ENCODE measurements around the gene ACTL10.
"Not testable (repeated sequence)": the region's sequence is repeated elsewhere in the genome, so short reads cannot be mapped to it uniquely, and the experiment has no call there.

The ACTL10 gene

DNA sequence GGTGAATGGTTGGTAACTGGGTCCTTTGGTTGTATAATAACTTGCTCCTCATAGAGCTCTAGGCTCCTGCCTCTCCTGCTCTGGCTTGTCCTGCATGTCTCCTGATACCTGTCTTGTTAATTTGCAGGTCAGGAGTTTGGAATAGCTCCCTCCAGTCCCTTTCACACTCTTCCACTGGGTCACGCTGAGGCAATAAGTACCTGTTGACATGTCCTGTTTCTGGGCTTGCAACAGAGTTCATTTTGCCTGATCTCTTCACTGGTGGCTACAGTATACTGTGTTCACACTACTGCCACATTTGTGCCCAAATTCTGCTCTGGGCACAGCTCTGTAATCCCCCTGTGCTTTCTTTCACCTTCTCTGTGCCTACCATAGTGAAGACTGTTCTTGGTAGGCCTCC lies 30.0 kb upstream of the ACTL10 start:
- no peaks in the 10 kb centered on the region for H3K9me3 ChIP-seq (ENCODE audit: control insufficient read depth, low read length)
- DNase-seq (ENCODE audit: low read depth): no peak
- H3K27me3 ChIP-seq (replicated peaks; ENCODE audit: control insufficient read depth, insufficient read depth, low read length): no peaks in the 10 kb centered on the region
- H3K4me1 ChIP-seq (ENCODE audit: control insufficient read depth, insufficient read depth, low read length): no peaks in the 10 kb centered on the region
- H3K36me3 ChIP-seq (ENCODE audit: control insufficient read depth, insufficient read depth, low read length, severe bottlenecking): peaks cover 57% of the 10 kb centered on the region
- H3K4me3 ChIP-seq (ENCODE audit: low read length): no peak overlapping the region
- H3K9ac ChIP-seq (ENCODE audit: low read length): no peak overlapping the region

DNA sequence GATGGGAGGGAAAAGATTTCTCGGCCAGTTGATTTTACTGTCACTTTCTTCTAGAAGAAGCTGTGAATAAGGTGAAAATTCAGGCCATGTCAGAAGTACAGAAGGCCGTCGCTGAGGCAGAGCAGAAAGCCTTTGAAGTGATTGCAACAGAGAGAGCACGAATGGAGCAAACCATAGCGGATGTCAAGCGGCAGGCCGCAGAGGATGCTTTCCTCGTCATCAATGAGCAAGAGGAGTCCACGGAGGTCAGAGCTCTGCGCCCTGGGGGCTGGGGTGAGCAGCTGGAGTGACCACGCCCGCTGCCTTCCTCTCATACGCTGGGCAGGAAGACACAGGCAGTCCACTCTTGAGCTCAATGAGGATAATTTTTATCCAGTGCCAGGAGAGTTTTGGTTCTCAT lies 26.5 kb upstream of the ACTL10 start:
- no peaks in the 10 kb centered on the region for H3K9me3 ChIP-seq (ENCODE audit: control insufficient read depth, low read length)
- H3K27me3 ChIP-seq (replicated peaks; ENCODE audit: control insufficient read depth, insufficient read depth, low read length): no peaks in the 10 kb centered on the region
- H3K4me3 ChIP-seq (ENCODE audit: low read length): no peak overlapping the region
- no peak for DNase-seq (ENCODE audit: low read depth)
- no peak overlapping the region for H3K9ac ChIP-seq (ENCODE audit: low read length)
- H3K4me1 ChIP-seq (ENCODE audit: control insufficient read depth, insufficient read depth, low read length): no peaks in the 10 kb centered on the region
- H3K36me3 ChIP-seq (ENCODE audit: control insufficient read depth, insufficient read depth, low read length, severe bottlenecking): peaks cover 65% of the 10 kb centered on the region

DNA sequence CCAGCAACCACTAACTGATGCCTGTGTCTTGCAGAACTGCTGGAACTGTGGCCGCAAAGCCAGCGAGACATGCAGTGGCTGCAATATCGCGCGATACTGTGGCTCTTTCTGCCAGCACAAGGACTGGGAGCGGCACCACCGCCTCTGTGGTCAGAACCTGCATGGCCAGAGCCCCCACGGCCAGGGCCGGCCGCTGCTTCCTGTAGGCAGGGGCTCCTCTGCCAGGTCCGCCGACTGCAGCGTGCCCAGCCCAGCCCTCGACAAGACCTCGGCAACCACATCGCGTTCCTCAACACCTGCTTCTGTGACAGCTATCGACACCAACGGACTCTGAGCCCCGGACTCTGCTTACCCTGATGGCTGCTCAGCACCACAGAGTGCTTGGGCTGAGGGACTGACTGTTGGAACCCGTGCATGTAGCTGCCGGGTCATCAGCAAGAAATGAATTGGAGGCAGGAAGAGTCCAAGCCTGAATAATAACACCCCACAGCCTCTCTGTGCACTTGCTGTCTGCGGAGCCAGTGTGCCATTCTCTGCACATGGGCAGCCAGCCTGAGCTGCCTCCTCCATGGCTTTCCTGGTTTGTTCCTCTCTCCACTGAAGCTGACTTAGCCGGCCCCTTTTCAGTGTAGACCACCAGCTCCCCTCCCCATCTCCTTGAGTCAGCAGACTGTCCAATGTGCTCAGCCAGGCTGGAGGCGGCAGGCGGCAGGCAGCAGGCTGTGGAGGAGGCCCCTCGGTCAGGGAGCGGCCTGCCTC lies 22.3 kb upstream of the ACTL10 start:
- Histone ChIP-seq H3K36me3 (ENCODE audit: control insufficient read depth, insufficient read depth, low read length, severe bottlenecking) (peaks cover 46% of the 10 kb centered on the region), H3K27me3 (replicated peaks; ENCODE audit: control insufficient read depth, insufficient read depth, low read length) (no peaks in the 10 kb centered on the region)
- no peak for DNase-seq (ENCODE audit: low read depth)

DNA sequence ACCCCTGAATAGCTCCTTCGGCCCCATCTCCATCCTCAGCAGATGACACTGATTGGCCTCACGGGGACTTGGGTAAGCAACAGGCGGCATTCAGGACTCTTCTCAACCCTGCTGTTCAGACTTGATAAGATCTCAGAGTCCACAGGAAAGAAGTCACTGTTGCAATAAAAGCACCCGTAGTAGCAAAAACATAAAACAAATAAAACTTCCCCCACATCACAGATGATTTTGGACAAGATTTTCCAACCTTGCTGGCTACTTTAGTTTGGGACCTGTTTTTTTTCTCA lies 21.7 kb upstream of the ACTL10 start:
- Histone ChIP-seq H3K4me1 (ENCODE audit: control insufficient read depth, insufficient read depth, low read length) (peaks cover 23% of the 10 kb centered on the region), H3K36me3 (ENCODE audit: control insufficient read depth, insufficient read depth, low read length, severe bottlenecking) (peaks cover 41% of the 10 kb centered on the region), H3K4me3 (ENCODE audit: low read length) (no peak overlapping the region), H3K27me3 (replicated peaks; ENCODE audit: control insufficient read depth, insufficient read depth, low read length) (no peaks in the 10 kb centered on the region), H3K9ac (ENCODE audit: low read length) (no peak overlapping the region), H3K9me3 (ENCODE audit: control insufficient read depth, low read length) (no peaks in the 10 kb centered on the region)
- DNase-seq (ENCODE audit: low read depth): no peak

More for the DNA sequence above, 22.3 kb upstream of the ACTL10 start:
- Histone ChIP-seq H3K4me1 (ENCODE audit: control insufficient read depth, insufficient read depth, low read length) (peaks cover 23% of the 10 kb centered on the region), H3K4me3 (ENCODE audit: low read length) (no peak overlapping the region), H3K9me3 (ENCODE audit: control insufficient read depth, low read length) (no peaks in the 10 kb centered on the region), H3K9ac (ENCODE audit: low read length) (no peak overlapping the region)

DNA sequence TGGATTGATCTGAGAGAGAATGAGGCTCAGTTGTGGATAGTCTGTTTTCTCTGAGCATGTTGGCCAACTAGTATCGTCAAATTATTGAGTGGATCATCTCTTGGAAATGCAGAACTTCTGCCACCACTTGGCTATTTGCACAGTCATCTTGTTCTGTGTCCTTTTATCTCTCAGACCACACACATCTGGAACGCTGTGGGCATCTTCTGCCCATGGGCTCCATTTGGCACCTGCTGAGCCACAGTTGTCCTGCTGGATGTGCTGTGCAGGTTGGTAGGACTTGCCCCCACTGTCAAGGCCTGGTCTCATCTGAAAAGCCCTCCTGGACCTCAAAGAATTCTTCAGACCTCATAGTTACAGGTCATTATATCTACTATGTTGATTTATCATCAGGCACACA lies 21.3 kb upstream of the ACTL10 start:
- no peaks in the 10 kb centered on the region for H3K27me3 ChIP-seq (replicated peaks; ENCODE audit: control insufficient read depth, insufficient read depth, low read length)
- no peaks in the 10 kb centered on the region for H3K9me3 ChIP-seq (ENCODE audit: control insufficient read depth, low read length)
- peaks cover 37% of the 10 kb centered on the region for H3K36me3 ChIP-seq (ENCODE audit: control insufficient read depth, insufficient read depth, low read length, severe bottlenecking)
- H3K4me3 ChIP-seq (ENCODE audit: low read length): no peak overlapping the region
- peaks cover 23% of the 10 kb centered on the region for H3K4me1 ChIP-seq (ENCODE audit: control insufficient read depth, insufficient read depth, low read length)
- DNase-seq (ENCODE audit: low read depth): no peak
- no peak overlapping the region for H3K9ac ChIP-seq (ENCODE audit: low read length)

DNA sequence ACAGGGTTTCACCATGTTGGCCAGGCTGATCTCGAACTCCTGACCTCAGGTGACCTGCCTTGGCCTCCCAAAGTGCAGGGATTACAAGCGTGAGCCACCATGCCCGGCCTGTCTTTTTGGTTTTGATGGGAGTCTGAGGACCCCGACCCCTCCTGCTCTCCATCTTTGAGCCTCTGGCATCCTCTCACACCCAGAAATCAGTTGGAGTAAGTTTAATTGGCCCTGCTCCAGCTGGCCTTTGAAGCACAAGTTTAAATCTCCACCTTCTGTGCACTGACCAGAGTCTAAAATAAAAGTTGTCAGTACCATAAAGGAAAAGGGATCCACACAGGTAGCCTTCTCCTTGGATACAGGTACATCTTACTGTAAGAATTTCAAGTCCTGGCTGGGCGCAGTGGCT lies 20.6 kb upstream of the ACTL10 start:
- H3K9me3 ChIP-seq (ENCODE audit: control insufficient read depth, low read length): no peaks in the 10 kb centered on the region
- H3K9ac ChIP-seq (ENCODE audit: low read length): no peak overlapping the region
- no peaks in the 10 kb centered on the region for H3K27me3 ChIP-seq (replicated peaks; ENCODE audit: control insufficient read depth, insufficient read depth, low read length)
- DNase-seq (ENCODE audit: low read depth): no peak
- H3K4me1 ChIP-seq (ENCODE audit: control insufficient read depth, insufficient read depth, low read length): peaks cover 23% of the 10 kb centered on the region
- H3K4me3 ChIP-seq (ENCODE audit: low read length): no peak overlapping the region
- peaks cover 30% of the 10 kb centered on the region for H3K36me3 ChIP-seq (ENCODE audit: control insufficient read depth, insufficient read depth, low read length, severe bottlenecking)

DNA sequence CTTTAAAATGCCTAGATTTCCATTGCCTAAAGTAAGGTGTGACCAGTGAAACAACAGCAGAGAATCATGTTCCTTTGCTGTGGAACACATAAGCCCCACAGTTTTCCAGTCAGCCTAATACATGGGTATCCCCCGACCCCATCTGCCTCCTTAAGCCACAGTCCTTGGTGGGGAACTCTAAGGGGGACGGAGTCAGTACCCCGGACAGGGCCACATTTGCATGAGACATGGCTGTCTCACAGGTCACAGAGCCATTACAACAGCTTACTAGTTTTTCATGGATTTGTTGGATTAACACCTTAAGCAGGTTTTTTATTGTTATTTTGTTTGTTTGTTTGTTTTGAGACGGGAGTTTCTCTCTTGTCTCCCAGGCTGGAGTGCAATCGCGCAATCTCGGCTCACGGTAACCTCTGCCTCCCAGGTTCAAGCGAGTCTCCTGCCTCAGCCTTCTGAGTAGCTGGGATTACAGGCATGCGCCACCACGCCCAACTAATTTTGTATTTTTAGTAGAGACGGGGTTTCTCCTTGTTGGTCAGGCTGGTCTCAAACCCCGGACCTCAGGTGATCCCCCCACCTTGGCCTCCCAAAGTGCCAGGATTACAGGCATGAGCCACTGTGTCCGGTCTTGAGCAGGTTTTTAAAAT lies 19.7 kb upstream of the ACTL10 start:
- not testable (repeated sequence) for H3K9me3 ChIP-seq (ENCODE audit: control insufficient read depth, low read length); DNase-seq (ENCODE audit: low read depth)
- H3K4me1 ChIP-seq (ENCODE audit: control insufficient read depth, insufficient read depth, low read length): peaks cover 23% of the 10 kb centered on the region

DNA sequence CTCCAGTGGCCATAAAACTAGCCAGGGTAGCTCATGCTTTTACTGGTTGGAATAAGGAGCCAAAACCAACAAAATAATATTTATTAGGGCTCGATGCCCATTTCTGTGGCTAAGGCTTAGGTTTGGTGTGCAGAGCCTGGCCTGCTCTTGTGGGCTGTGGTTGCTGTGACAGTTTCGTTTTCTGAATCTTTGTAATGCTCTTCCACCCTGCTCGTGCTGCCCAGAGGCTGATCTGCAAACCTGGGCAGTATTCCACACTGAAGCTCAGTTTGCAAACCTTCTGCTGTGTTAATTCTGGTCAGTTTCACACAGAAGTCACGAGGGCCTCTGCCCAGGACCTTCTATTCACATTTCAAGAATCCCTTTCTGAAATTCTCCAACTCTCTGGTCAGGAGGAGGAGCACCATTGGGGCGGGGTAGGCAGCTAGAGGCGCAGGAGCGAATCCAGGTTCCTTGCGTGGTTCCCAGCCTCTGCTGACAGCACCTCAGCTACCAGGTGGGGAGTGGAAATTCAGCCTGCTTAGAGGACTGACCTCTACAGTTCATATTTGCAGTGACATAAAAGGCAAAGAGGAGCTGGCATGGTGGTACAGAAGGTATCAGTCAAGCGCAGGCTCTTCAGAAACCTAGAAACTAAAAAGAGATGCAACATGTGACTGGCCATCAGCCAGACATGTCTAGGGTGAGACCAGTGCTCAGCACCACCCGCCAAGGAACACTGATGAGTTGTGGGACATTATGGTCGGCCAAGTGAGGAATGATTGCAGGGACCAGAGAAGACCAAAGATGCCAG lies 18.9 kb upstream of the ACTL10 start:
- Histone ChIP-seq H3K9me3 (ENCODE audit: control insufficient read depth, low read length) (no peaks in the 10 kb centered on the region), H3K36me3 (ENCODE audit: control insufficient read depth, insufficient read depth, low read length, severe bottlenecking) (peaks cover 21% of the 10 kb centered on the region), H3K27me3 (replicated peaks; ENCODE audit: control insufficient read depth, insufficient read depth, low read length) (no peaks in the 10 kb centered on the region), H3K4me3 (ENCODE audit: low read length) (no peak overlapping the region), H3K9ac (ENCODE audit: low read length) (peak overlapping the region; percentile 41), H3K4me1 (ENCODE audit: control insufficient read depth, insufficient read depth, low read length) (peaks cover 23% of the 10 kb centered on the region)
- peak; percentile 15 for DNase-seq (ENCODE audit: low read depth)

More for the DNA sequence above, 19.7 kb upstream of the ACTL10 start:
- H3K4me3 ChIP-seq (ENCODE audit: low read length); H3K27me3 ChIP-seq (replicated peaks; ENCODE audit: control insufficient read depth, insufficient read depth, low read length): not testable (repeated sequence)
- H3K9ac ChIP-seq (ENCODE audit: low read length): peak overlapping the region; percentile 41
- H3K36me3 ChIP-seq (ENCODE audit: control insufficient read depth, insufficient read depth, low read length, severe bottlenecking): peaks cover 24% of the 10 kb centered on the region

DNA sequence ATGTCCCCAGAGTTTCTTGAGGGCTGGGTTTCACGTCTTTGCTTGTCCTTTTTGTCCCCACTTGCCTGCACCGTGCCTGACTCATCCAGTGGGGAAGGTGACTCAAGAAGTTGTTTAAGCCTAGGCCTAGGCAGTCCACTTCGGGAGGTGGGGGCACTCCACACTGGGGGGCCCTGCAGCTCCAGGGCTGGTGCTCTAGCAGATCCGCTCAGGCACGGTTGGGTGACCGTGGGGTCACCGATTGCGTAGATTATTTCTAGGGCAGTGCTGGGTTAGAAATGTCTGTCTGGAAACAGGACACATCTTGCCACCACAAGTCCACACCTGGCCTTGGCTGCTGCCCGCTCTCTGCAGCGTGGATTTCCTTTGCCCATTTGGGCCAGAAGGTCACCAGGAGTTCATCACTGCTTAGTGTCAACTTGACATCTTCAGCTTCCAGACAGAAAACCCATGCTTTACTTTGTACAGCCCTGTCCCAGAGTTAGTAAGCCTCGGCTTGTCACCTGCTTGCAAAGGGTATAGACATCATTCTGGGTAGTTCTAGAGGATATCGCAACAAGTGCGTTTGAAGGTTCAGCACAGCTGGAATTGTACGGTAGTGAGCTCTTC lies 18.2 kb upstream of the ACTL10 start:
- no peak overlapping the region for H3K9ac ChIP-seq (ENCODE audit: low read length)
- peaks cover 21% of the 10 kb centered on the region for H3K36me3 ChIP-seq (ENCODE audit: control insufficient read depth, insufficient read depth, low read length, severe bottlenecking)
- peaks cover 25% of the 10 kb centered on the region for H3K4me1 ChIP-seq (ENCODE audit: control insufficient read depth, insufficient read depth, low read length)
- no peak overlapping the region for H3K4me3 ChIP-seq (ENCODE audit: low read length)
- H3K27me3 ChIP-seq (replicated peaks; ENCODE audit: control insufficient read depth, insufficient read depth, low read length): no peaks in the 10 kb centered on the region
- H3K9me3 ChIP-seq (ENCODE audit: control insufficient read depth, low read length): no peaks in the 10 kb centered on the region
- no peak for DNase-seq (ENCODE audit: low read depth)

DNA sequence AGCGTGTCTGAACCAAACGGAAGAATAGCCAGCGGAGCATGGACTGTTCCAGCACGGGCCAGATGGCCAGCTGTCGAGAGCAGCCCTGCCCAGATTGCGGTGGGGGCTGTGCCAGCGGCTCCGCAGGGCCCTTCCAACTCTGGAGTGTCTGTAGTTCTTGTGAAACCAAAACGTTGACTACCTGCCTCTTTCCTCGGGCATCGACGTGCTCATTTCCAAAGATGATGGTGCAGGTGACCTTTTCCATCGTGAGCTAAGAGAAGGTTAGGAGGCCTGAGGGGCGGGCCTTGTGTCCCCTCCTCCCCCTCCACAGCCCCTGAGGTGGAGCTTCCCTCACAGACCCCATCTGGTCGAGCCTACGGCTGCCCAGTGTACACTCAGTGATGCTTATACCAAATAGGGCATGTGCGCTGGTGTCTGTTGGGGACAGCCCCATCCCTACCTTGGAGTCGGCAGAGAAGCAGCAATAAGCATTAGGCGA lies 17.5 kb upstream of the ACTL10 start:
- Histone ChIP-seq H3K4me3 (ENCODE audit: low read length) (no peak overlapping the region), H3K9me3 (ENCODE audit: control insufficient read depth, low read length) (no peaks in the 10 kb centered on the region), H3K36me3 (ENCODE audit: control insufficient read depth, insufficient read depth, low read length, severe bottlenecking) (peaks cover 18% of the 10 kb centered on the region), H3K27me3 (replicated peaks; ENCODE audit: control insufficient read depth, insufficient read depth, low read length) (no peaks in the 10 kb centered on the region), H3K9ac (ENCODE audit: low read length) (no peak overlapping the region), H3K4me1 (ENCODE audit: control insufficient read depth, insufficient read depth, low read length) (peaks cover 33% of the 10 kb centered on the region)
- DNase-seq (ENCODE audit: low read depth): no peak
